ENCODE results near the gene DNAI7. TPM values are rescaled to one million over a fixed set of nuclear protein-coding genes. Genes with fewer than 3 reads are reported as not detected.

DNAI7 gene
- total RNA-seq, 1 donor from 2014 or later: not detected

GRCh38 chr12:25124493-25124892 lies 70.5 kb downstream of the DNAI7 start:
- H3K4me3 ChIP-seq: no peak overlapping the region
- H3K9me3 ChIP-seq: no peaks in the 10 kb centered on the region
- no peaks in the 10 kb centered on the region for H3K27me3 ChIP-seq
- no peak overlapping the region for H3K27ac ChIP-seq
- no peaks in the 10 kb centered on the region for H3K36me3 ChIP-seq
- H3K4me1 ChIP-seq: no peaks in the 10 kb centered on the region
- no peak for TF ChIP-seq CTCF (IDR thresholded peaks at IDR 0.05)
- DNase-seq (ENCODE audit: low spot score in 2 of 2): no peak
- intact Hi-C loops (cut with DNase I): no loop called here

GRCh38 chr12:25123126-25123525 lies 71.8 kb downstream of the DNAI7 start:
- Histone ChIP-seq H3K27me3 (no peaks in the 10 kb centered on the region), H3K36me3 (no peaks in the 10 kb centered on the region), H3K27ac (no peak overlapping the region), H3K4me3 (no peak overlapping the region), H3K4me1 (no peaks in the 10 kb centered on the region), H3K9me3 (no peaks in the 10 kb centered on the region)
- DNase-seq (ENCODE audit: low spot score in 2 of 2): no peak
- intact Hi-C loops (cut with DNase I): no loop called here
- TF ChIP-seq CTCF (IDR thresholded peaks at IDR 0.05): no peak

- Histone ChIP-seq H3K4me1 (no peaks in the 10 kb centered on the region), H3K9me3 (no peaks in the 10 kb centered on the region), H3K27me3 (no peaks in the 10 kb centered on the region), H3K27ac (no peak overlapping the region), H3K4me3 (no peak overlapping the region), H3K36me3 (no peaks in the 10 kb centered on the region)
- no peak for TF ChIP-seq CTCF (IDR thresholded peaks at IDR 0.05)
- intact Hi-C loops (cut with DNase I): no loop called here
- DNase-seq (ENCODE audit: low spot score in 2 of 2): no peak
Observed at GRCh38 chr12:25121916-25122315, 73.0 kb downstream of the DNAI7 start.

GRCh38 chr12:25121110-25121509 lies 73.8 kb downstream of the DNAI7 start:
- intact Hi-C loops (cut with DNase I): no loop called here
- no peaks in the 10 kb centered on the region for H3K36me3 ChIP-seq
- no peak overlapping the region for H3K4me3 ChIP-seq
- no peaks in the 10 kb centered on the region for H3K4me1 ChIP-seq
- TF ChIP-seq CTCF (IDR thresholded peaks at IDR 0.05): no peak
- no peaks in the 10 kb centered on the region for H3K27me3 ChIP-seq
- no peaks in the 10 kb centered on the region for H3K9me3 ChIP-seq
- DNase-seq (ENCODE audit: low spot score in 2 of 2): no peak
- H3K27ac ChIP-seq: no peak overlapping the region

- intact Hi-C loops (cut with DNase I): no loop called here
- Histone ChIP-seq H3K4me1 (no peaks in the 10 kb centered on the region), H3K36me3 (no peaks in the 10 kb centered on the region), H3K9me3 (no peaks in the 10 kb centered on the region), H3K27ac (no peak overlapping the region), H3K27me3 (no peaks in the 10 kb centered on the region), H3K4me3 (no peak overlapping the region)
- no peak for DNase-seq (ENCODE audit: low spot score in 2 of 2)
- TF ChIP-seq CTCF (IDR thresholded peaks at IDR 0.05): no peak
Observed at GRCh38 chr12:25119020-25119419, 75.9 kb downstream of the DNAI7 start.

- intact Hi-C loops (cut with DNase I): no loop called here
- TF ChIP-seq CTCF (IDR thresholded peaks at IDR 0.05): no peak
- Histone ChIP-seq H3K27ac (no peak overlapping the region), H3K4me1 (no peaks in the 10 kb centered on the region), H3K36me3 (no peaks in the 10 kb centered on the region), H3K4me3 (no peak overlapping the region), H3K27me3 (no peaks in the 10 kb centered on the region), H3K9me3 (no peaks in the 10 kb centered on the region)
- no peak for DNase-seq (ENCODE audit: low spot score in 2 of 2)
Observed at GRCh38 chr12:25115677-25116076, 79.3 kb downstream of the DNAI7 start.

All from ascending aorta (tissue), 2 donors.